RKO (cell line): Measurements from ENCODE around the gene RASD2.
A peak's percentile ranks its signal among the peaks of the same experiment; 100 is the strongest.

Experiments
- DNase-seq: peaks from one replicate; pipeline ENCODE4 v3.0.0-alpha.2; 2016; ENCODE audit warnings: low spot score

RASD2 gene

DNA sequence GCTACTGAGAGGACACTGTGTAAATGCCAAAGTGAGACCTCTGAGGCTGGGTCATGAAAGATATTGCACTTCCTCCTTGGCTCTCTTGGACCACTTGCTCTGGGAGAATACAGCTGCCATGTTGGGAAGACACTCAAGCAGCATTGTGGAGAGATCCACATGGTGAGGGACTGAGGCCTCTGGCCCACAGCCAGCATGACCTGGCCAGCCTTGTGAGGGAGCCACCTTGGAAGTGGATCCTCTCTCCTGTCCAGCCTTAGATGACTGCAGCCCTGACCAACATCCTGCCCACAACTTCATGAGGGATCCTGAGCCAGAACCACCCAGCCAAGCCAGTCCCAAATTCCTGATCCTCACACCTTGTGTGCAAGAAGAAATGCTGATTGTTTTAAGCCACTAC lies 46.1 kb downstream of the RASD2 start:
- no peak for DNase-seq

- DNase-seq, result no peak
Observed at GRCh38 chr22:35587447-35587870, 46.8 kb downstream of the RASD2 start.

GRCh38 chr22:35587896-35588295 lies 47.3 kb downstream of the RASD2 start:
- DNase-seq, result no peak

DNA sequence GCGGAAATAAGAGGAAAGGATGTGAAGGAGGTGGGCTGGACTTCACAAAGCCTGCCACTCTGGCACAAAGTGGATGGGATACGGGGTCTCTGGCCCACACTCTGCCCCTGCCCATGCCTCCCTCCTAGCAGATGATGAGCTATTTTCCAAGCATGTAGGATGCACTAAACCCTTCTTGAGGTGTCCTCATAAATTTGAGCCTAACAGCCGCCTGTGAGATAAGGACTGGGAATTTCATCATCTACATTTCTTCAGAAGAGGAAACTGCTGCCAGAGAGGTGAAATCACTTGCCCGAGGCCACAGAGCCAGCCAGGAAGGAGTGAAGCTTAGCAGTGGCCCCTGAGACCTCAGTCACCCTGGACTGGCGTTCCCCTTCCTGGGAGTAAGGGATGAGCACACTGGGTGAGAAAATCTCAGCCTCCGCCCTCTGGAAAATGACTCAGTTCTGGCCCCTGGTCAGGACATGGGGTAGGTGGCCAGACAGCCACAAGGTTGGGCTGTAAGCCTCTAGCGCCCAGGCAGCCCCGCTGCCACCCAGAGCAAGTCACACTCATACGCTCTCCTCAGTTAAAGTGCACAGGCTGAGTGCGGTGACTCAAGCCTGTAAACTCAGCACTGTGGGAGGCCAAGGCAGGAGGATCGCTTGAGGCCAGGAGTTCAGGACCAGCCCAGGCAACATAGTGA lies 48.6 kb downstream of the RASD2 start:
- peak; percentile 83 for DNase-seq

DNA sequence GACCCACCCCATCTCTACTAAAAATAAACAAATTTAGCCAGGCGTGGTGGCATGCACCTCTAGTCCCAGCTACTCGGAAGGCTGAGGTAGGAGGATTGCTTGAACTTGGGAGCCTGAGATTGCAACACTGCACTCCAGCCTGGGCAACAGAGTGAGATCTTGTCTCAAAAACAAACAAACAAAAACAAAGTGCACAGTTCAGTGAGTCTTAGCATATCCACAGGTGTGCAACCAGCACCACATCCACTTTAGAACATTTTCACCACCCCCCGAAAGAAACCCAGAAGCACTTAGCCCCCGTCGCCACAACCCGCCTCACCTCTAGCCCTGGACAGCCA lies 49.1 kb downstream of the RASD2 start:
- no peak for DNase-seq

GRCh38 chr22:35590634-35591295 lies 50.1 kb downstream of the RASD2 start:
- DNase-seq, result no peak

GRCh38 chr22:35591714-35592417 lies 51.2 kb downstream of the RASD2 start:
- no peak for DNase-seq

DNA sequence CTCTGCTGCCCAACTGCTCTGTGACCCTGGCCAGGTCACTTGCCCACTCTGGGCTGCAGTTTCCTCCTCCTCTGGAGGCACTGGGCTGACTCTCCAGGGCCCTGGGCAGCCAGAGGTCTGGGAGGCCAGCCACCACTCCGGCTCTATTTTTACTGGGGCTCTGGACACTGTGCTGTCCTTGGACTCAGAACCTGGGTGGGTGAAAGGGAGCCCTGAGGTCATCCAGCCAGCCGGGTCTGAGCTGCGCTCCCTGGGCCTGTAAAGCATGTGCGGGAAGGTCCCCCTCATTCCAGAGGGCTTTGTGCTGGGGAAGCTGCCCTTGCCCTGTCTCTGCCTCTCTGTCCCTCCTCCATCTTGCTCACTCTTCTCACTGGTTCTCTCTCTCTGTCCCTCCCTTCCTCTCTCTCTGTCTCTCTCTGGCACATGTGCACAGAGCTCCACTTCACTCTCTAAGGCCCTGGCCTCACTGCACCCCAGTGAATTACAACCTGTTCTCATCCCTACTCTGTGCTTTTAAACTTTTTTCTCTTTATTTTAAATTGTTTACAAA lies 51.9 kb downstream of the RASD2 start:
- no peak for DNase-seq

- DNase-seq, result no peak
Observed at GRCh38 chr22:35593071-35593890, 52.6 kb downstream of the RASD2 start.

DNA sequence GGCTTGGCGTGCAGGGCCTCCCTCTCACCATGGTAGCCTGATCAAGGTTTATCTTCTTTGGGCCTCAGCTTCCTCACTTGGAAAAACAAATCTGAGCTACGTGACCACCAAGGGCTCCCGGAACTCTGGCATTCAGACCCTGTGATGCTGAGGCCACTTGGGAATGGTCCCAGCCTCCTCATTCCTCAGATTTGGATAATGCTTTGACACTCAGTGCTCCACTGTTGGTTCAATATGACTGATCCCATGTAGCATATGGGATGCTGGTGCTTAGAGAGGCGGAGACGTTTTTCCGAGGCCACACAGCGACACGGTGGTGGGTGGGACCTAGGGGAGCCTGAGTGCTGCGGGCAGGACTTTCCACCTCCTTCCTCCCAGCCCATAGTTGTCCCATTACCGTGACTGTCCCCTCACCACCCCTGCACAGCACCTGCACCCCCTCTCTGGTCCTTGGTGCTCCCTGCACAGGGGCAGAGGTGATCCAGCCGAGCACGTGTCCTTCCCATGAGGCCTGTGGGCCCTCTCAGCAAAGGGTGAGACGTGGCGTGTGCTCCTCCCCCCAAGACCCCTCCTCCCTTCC lies 53.4 kb downstream of the RASD2 start:
- no peak for DNase-seq

GRCh38 chr22:35594686-35595085 lies 54.1 kb downstream of the RASD2 start:
- DNase-seq, result no peak

GRCh38 chr22:35596821-35597220 lies 56.2 kb downstream of the RASD2 start:
- DNase-seq, result no peak

GRCh38 chr22:35597692-35598395 lies 57.2 kb downstream of the RASD2 start:
- DNase-seq, result no peak

GRCh38 chr22:35598396-35598710 lies 57.7 kb downstream of the RASD2 start:
- DNase-seq, result no peak

DNA sequence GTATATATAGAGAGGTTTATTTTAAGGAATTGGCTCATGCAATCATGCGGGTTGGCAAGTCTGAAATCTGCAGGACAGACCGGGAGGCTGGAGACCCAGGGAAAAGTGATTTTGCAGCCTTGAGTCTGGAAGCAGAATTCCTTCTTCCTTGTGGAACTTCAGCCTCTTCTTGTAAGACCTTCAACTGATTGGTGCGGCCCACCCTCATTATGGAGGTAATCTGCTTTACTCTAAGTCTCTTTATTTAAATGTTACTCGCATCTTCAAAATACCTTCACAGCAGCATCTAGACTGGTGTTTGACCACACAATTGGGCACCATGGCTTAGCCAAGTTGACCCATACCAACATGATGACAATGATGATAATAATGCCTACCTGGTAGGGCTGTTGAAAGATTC lies 58.7 kb downstream of the RASD2 start:
- no peak for DNase-seq

- DNase-seq, result no peak
Observed at GRCh38 chr22:35600476-35600875, 59.8 kb downstream of the RASD2 start.

DNA sequence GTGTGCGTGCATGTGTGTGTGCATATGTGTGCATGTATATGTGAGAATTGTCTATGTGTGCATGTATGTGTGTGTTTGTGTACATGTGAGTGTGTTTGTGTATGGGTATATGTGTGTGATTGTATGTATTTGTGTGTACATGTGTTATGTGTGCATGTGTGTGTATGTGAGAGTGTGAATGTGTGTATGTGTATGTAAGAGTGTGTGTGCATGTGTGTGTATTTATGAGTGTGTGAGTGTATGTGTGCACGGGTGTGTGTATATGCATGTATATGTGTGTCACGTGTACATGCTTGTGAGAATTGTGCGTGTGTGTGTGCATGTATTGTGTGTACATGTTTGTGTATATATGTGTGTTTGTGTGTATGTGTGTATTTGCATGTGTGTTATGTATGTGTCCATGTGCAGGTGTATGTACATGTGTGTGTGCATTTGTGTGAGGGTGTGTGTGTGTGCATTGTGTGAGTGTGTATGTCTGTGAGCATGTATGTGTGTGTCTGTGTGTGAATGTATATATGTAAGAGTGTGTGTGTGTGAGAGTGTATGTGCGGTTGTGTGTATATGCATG lies 60.5 kb downstream of the RASD2 start:
- no peak for DNase-seq

- DNase-seq, result no peak
Observed at GRCh38 chr22:35601743-35602615, 61.3 kb downstream of the RASD2 start.
